CD4-positive, alpha-beta T cell treated with Interleukin-2 at 100 ng/mL for 4 hours (primary cell): Measurements from ENCODE around the gene SCN3B.
A peak's percentile ranks its signal among the peaks of the same experiment; 100 is the strongest.
"Not testable (repeated sequence)": the region's sequence is repeated elsewhere in the genome, so short reads cannot be mapped to it uniquely, and the experiment has no call there.

Source experiments
- DNase-seq: peaks from one replicate; pipeline ENCODE4 v3.0.0-alpha.2; 2020; ENCODE audit warnings: low spot score

SCN3B gene, protein sequence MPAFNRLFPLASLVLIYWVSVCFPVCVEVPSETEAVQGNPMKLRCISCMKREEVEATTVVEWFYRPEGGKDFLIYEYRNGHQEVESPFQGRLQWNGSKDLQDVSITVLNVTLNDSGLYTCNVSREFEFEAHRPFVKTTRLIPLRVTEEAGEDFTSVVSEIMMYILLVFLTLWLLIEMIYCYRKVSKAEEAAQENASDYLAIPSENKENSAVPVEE

GRCh38 chr11:123654566-123655081 is at the start of gene SCN3B:
SCN3B (minus strand) TSS chr11:123654624; CDS start chr11:123653801, 823 bp downstream.
- DNase-seq, result no peak

DNA sequence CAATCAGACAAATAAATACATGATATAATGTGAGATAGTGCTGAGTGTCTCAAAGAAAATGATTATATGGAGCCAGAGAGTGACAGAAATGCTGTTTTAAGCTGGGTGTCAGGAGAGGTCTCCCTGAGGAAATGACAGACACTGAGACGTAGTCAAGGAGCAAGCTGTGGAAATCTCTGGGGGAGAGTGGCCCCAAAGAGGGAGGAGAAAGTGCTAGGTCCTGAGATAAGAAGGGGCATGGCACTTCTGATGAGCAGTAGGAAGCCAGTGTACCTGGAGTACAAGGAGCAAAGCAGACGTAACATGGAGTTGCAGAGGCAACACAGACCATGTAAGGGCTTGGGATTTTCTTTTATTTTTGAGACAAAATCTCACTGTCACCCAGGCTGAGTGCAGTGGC is 48.3 kb upstream of the SCN3B start:
- DNase-seq, result no peak

DNA sequence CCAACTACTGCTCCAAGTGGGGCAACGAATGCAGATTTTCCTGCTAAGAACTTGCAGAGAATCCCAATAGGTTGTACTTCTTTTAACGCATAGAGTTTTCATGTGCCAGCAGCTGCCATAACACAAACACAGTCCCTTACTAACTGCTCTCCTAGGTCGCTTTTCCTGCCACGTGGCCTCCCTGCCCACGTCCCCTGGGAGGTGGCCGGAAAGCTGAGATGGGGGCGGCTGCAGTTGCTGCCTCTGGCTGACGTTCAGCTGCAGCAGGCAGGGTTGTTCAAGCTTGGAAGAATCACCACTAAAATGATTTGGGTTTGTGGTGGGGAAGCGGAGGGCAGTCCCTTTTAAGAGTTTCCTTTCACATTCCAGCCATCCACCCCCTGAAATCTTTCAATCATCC is 47.7 kb upstream of the SCN3B start:
- DNase-seq, result no peak

DNA sequence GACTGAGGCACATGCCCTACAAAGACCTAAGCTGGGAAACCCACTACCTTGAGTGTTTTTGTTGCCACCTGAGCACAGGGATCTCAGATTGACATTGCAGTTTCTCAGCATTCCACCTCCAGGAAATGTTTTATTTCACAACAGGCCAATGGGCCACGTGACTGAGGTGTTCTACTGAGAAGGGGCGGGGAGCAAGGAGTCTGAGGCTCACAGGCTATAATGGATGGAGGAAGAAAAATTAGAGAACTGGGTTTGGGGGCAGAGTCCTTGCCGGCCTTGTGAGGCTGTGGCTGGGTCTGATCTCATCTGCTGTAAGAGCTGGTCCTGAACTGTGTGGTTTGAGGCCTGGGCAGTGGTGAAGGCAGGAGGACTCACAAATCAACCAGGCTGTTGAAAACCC is 46.3 kb upstream of the SCN3B start:
- DNase-seq, result no peak

DNA sequence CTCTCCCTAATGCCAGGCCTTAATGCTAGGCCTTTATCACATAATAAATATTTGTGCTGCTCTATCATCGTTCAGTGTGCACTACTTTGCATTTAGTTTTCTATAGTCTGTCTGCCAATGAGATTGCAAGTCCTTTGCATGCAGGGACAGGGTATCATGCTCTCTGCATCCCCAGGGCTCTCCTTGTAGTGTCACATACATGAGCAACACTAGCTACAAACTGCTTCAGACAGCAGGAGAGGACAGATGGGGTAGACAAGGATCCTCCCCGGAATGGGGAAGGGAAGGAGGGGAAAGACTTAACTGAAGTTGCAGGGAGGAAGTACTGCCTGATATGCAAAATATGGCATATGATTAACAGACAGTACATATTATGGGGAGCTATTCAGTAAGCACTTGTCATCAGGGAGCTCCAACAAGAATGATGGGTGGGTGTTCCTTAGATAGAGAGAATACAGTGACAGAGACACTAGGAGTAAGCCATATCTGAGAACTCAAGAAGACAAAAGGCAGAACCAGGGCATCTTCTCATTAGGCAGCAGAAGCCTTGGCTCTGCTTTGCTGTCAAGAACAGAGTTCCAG is 44.2 kb upstream of the SCN3B start:
- DNase-seq, result no peak

DNA sequence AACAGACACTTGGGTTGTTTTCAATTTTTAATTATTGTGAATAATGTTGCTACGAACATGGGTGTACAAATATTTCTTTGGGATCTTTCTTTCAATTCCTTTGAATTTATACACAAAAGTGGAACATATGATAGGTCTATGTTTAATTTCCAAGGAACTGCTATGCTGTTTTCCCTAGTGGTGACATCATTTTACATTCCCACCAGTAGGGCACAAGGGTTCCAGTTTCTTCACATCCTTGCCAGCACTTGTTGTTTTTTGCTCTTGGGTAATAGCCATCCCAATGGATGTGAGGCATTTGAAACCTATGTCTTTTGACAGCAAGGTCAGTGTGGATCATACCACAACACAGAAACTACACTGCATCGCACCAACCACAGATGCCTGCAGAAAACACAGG is 41.8 kb upstream of the SCN3B start:
- no peak for DNase-seq

GRCh38 chr11:123695231-123695630 is 40.8 kb upstream of the SCN3B start:
- no peak for DNase-seq

- DNase-seq, result no peak
Measured at GRCh38 chr11:123694551-123694950, 40.1 kb upstream of the SCN3B start.

- DNase-seq, result no peak
Measured at GRCh38 chr11:123692961-123693360, 38.5 kb upstream of the SCN3B start.

GRCh38 chr11:123690485-123690884 is 36.1 kb upstream of the SCN3B start:
- DNase-seq, result no peak

- no peak for DNase-seq
Measured at GRCh38 chr11:123684601-123685000, 30.2 kb upstream of the SCN3B start.

DNA sequence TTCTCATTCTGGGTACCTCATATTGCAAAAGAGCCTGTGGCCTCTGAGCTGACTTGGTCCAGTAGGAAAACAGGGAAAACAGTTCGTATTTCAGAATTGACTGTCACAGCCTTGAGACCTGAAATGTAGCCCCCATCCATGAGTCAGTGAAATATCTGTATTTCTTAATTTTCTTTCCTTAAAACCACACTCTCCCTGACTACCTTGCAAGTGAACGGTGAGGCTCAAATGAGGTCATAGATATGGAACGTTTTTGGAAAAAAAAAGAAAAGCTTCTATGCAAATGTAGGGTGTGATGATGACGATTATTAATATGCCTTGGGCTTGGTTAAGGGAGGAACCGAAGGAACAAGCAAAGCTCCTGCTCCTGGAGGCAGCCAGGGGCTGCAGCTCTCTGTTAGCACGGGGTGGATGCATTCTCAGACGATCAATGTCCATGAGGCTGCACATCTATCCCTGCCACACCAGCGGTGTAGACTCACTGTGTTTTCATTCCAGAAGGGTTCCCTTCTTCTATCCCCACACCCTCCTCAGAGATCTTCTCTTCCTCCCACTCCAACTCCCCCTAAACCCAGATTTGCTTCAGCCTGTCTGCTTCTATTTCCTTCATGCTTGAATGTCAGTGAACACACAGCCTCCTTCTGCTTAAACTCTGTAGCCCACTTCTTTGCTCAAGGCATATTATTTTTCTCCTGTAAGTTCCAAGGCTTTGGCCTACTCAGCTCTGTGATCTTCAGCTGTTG is 29.2 kb upstream of the SCN3B start:
- DNase-seq, result no peak

DNA sequence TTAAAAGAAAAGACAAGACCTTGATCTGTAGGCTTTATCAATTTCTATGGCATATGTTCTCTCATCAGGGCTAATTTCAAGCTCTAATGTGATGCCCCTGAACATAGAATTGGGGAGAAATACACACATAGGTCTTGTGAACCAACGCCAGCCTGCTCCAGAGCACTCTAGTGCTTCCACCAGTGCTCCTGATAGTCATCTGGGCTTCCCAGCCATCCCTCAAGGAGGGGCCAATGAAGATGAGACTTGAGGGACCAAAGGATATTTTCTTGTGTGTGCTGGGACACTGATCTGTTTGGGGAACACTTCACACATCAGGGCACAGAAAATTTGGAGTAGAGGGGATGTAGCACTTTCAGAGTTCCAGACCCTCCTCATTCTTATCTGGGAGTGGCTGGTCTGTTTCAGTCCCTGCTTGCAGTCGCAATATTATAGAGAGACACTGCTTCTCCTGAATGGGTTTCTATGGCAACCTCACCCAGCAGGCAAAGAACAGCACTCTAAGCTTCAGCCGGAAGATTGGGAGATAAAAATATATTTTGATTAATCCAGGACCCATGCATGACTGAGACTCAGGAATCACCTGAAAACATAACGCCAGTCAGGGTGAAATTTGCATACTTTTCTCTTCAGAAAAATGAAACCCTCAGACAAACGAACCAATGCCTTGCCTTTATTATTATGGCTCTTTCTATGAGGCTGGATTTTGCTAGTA is 28.4 kb upstream of the SCN3B start:
- DNase-seq, result no peak

- peak; percentile 5 for DNase-seq
Measured at GRCh38 chr11:123681030-123681429, 26.6 kb upstream of the SCN3B start.

- no peak for DNase-seq
Measured at GRCh38 chr11:123678246-123678645, 23.8 kb upstream of the SCN3B start.

DNA sequence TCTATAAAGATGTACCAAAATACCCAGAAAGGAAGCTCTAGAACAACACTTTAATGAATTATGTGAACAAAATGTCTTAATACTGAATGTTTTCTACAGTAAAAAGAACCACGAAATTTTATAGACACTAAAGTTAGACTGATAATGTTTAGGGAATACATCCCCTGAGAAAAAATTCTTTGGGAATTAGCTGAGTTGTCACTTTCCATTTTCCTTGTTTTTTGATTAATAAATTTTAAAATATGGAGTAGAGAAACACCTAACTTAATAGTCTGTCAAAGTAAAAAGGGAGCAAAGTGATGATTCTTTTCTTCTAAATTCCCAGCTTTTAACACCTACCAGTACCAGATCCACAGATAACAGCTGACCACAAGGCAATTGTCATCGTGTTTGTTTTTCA is 23.1 kb upstream of the SCN3B start:
- no peak for DNase-seq

GRCh38 chr11:123674297-123674696 is 19.9 kb upstream of the SCN3B start:
- no peak for DNase-seq

DNA sequence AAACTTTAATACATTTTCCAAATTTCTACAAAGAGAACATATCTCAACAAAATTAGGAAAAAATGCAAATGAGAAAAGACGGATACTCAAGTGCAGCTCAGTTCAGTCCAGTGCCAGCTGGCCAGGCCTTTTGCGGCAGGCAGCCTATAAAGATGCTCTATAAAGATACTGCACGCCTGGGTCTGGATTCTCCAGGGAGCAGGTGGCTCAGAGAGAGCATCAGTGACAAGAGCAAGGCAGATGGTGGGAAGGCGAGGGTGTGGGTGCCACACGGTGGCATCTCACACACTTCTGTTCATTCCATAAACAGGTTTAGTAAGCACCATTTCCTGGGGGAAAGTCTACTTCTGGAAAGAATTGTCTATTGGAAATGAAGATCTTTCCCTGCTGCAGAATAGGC is 18.1 kb upstream of the SCN3B start:
- no peak for DNase-seq

GRCh38 chr11:123671534-123671933 is 17.1 kb upstream of the SCN3B start:
- DNase-seq, result no peak

GRCh38 chr11:123670081-123670480 is 15.7 kb upstream of the SCN3B start:
- no peak for DNase-seq

- DNase-seq, result no peak
Measured at GRCh38 chr11:123665306-123665705, 10.9 kb upstream of the SCN3B start.

DNA sequence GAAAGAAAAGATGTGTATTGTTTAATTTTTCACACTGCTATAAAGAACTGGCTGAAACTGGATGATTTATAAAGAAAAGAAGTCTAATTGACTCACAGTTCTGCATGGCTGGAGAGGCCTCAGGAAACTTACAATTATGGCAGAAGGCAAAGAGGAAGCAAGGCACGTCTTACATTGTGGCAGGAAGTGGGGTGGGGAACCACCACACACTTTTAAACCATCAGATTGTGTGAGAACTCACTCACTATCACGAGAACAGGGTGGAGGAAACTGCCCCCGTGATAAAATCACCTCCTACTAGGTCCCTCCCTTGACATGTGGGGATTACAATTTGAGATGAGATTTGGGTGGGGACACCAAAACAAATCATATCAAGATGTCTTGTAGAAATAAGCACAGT is 5.5 kb upstream of the SCN3B start:
- not testable (repeated sequence) for DNase-seq

DNA sequence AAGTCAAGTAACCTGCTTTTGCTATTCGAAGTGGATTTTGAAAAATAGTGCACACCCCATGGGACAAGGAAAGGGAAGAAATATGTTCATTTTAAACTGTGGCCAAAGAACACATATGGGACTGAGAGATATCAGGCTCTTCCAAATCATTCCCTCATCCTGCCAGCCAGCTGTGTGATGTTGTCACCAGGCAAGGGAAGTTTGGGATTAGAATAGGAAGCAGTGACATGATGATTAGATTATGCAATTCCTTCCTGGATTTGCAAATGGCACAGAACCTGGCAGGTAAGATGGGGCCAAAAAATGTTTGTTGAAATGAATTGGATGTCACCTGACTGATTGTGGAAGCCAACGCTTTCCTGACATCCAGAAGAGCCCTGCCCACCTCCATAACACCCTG is 4.9 kb upstream of the SCN3B start:
- DNase-seq, result no peak
